Testis (tissue), 3 donors: ENCODE measurements around the gene ELF2. TPM values are rescaled to one million over a fixed set of nuclear protein-coding genes. Genes with fewer than 3 reads are reported as not detected.

ENCODE experiments used
- DNase-seq: peaks from one replicate; pipeline ENCODE4 v3.0.0-alpha.2; 2019
- H3K27ac ChIP-seq, 2 donors: fragments of 200-600 bp; sonication (generic); one replicate each; pipeline ENCODE4 v1.5.1; 2019
- H3K27me3 ChIP-seq: fragments of 200-600 bp; sonication (generic); one replicate; pipeline ENCODE4 v1.5.1; 2019
- H3K36me3 ChIP-seq: fragments of 200-600 bp; sonication (generic); one replicate; pipeline ENCODE4 v1.5.1; 2017; ENCODE audit warnings: low read depth; ENCODE audit errors: missing control alignments
- H3K4me1 ChIP-seq: fragments of 200-600 bp; sonication (generic); one replicate; pipeline ENCODE4 v1.5.1; 2019
- H3K4me3 ChIP-seq, 2 donors: fragments of 200-600 bp; sonication (generic); one replicate each; pipeline ENCODE4 v1.5.1; 2017 to 2019
- H3K9me3 ChIP-seq: fragments of 200-600 bp; sonication (generic); one replicate; pipeline ENCODE4 v1.5.1; 2017
- POLR2A ChIP-seq: fragments of 450-650 bp; IDR thresholded peaks from one replicate; pipeline ENCODE4 v1.6.1; 2017; ENCODE audit warnings: antibody characterized with exemption, mild to moderate bottlenecking, moderate library complexity
- WGBS, 2 donors: methylation state at CpG; one replicate each; pipeline ENCODE4 v1.1.5; 2018; 5-methylcytosine and 5-hydroxymethylcytosine counted together
- intact Hi-C: fragments of 100-400 bp; cut with DNase I; formaldehyde crosslinking; loops from one replicate; pipeline ENCODE4 v1.15.1; 2023; ENCODE audit warnings: low total_unique reads
- polyA plus RNA-seq: library from polyadenylated mRNA; stranded (reverse); fragments of 350-450 nt; fragmentation: Illumina TruSeq; extraction: RNeasy Lipid Tissue Mini Kit (QIAGEN cat#74804); gene quantifications from one replicate; pipeline ENCODE4 v1.2.3, GENCODE V29; 2014; ENCODE audit warnings: low read depth, low replicate concordance; ENCODE audit not compliant: insufficient read depth
- total RNA-seq, 2 donors: library from RNA; depleted of rRNA; stranded (reverse); fragments of >200 nt; gene quantifications; one replicate each; pipeline ENCODE4 v1.2.3, GENCODE V29; 2016
- TF ChIP-seq, protein P1 (sequence below), 3 experiments: fragments of 450-650 bp in 2 of 3; fragments of 200-600 bp in 1 of 3; sonication (generic) in 1 of 3; IDR thresholded peaks; one replicate each; pipeline ENCODE4 v1.5.1; 2016 to 2019; ENCODE audit warnings: antibody characterized with exemption in 3 of 3, mild to moderate bottlenecking in 2 of 3, moderate library complexity in 1 of 3

The ELF2 gene
- total and polyA plus RNA-seq, 3 donors from 2014 or later: 52.0 to 72.6 (median 53.6) TPM

DNA sequence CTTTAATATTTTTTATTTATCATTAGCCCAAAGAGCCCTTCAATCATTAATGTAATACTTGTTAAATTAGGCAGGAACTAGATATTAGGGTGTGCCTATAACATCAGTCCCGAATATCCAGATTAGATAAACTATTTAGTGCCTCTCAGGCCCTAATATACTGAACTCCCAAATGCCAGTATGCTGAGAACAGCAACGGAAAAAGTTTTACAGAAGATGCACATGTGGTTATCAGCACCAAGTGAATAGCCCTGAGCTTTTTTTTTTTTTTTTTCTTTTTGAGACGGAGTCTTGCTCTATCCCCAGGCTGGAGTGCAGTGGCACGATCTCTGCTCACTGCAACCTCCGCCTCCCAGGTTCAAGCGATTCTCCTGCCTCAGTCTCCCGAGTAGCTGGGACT, 13.0 kb upstream of the ELF2 start:
- Histone ChIP-seq H3K4me3 (no peak overlapping the region), H3K36me3 (no peaks in the 10 kb centered on the region), H3K27me3 (no peaks in the 10 kb centered on the region), H3K9me3 (no peaks in the 10 kb centered on the region), H3K27ac (no peak overlapping the region), H3K4me1 (peaks cover 4% of the 10 kb centered on the region)
- intact Hi-C loops: no loop called here
- DNase-seq: no peak
- TF ChIP-seq POLR2A: no peak
- TF ChIP-seq, protein P1, sequence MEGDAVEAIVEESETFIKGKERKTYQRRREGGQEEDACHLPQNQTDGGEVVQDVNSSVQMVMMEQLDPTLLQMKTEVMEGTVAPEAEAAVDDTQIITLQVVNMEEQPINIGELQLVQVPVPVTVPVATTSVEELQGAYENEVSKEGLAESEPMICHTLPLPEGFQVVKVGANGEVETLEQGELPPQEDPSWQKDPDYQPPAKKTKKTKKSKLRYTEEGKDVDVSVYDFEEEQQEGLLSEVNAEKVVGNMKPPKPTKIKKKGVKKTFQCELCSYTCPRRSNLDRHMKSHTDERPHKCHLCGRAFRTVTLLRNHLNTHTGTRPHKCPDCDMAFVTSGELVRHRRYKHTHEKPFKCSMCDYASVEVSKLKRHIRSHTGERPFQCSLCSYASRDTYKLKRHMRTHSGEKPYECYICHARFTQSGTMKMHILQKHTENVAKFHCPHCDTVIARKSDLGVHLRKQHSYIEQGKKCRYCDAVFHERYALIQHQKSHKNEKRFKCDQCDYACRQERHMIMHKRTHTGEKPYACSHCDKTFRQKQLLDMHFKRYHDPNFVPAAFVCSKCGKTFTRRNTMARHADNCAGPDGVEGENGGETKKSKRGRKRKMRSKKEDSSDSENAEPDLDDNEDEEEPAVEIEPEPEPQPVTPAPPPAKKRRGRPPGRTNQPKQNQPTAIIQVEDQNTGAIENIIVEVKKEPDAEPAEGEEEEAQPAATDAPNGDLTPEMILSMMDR (IDR thresholded peaks at IDR 0.05): no peak
- WGBS, 2 donors: 90 to 91% methylated on average over 7 of the region's 7 CpGs

DNA sequence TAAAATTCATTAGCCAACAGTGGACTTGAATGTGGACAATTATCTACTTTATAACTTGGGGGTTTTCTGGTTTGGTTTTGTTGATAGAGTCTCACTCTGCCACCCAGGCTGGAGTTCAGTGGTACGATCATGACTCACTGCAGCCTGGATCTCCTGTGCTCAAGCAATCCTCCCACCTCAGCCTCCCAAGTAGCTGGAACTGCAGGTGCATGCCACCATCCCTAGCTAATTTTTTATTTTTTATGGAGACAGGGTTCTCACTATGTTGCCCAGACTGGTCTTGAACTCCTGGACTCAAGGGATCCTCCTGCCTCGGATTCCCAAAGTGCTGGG, 12.4 kb upstream of the ELF2 start:
- Histone ChIP-seq H3K4me1 (peaks cover 4% of the 10 kb centered on the region), H3K4me3 (no peak overlapping the region), H3K27me3 (no peaks in the 10 kb centered on the region), H3K9me3 (no peaks in the 10 kb centered on the region), H3K36me3 (no peaks in the 10 kb centered on the region), H3K27ac (no peak overlapping the region)
- intact Hi-C loops: no loop called here
- DNase-seq: no peak
- TF ChIP-seq, protein P1 (IDR thresholded peaks at IDR 0.05): no peak
- no peak for TF ChIP-seq POLR2A
- WGBS, 2 donors: 78 to 87% methylated on average over 2 of the region's 2 CpGs

DNA sequence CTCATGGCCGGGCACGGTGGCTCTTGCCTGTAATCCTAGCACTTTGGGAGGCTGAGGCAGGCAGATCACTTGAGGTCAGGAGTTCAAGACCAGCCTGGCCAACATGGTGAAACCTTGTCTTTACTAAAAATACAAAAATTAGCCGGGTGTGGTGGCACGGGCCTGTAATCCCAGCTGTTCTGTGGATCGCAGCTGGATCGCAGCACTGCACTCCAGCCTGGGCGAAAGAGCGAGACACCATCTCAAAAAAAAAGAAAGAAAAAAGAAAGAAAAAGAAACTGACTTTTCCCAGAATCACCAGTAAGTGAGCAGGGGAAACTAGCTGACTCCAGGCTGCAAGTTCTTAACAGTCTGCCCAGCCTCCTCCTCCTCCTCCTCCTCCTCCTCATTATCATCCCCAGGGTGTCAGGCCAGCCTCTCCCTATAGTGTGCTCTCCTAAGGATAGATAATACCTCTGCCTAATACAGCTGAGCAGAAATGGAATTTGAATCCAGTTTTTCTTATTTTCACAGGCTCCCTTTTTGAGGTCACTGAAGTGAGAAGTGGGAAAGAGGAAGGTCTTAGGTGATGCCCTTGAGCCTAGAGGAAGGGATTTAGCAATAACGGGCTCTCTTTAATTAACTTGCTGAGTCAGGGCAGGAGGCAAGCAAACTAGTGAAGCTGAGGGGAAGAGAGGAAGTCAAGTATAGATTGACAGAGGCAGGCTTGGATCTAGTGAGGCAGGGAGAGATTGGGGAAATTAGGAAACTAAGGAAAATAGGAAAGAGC, 11.8 kb upstream of the ELF2 start:
- no peak for DNase-seq
- no peak overlapping the region for H3K27ac ChIP-seq
- H3K27me3 ChIP-seq: no peaks in the 10 kb centered on the region
- H3K36me3 ChIP-seq: no peaks in the 10 kb centered on the region
- WGBS, 2 donors: 56 to 78% methylated on average over 9 of the region's 9 CpGs
- H3K9me3 ChIP-seq: no peaks in the 10 kb centered on the region
- TF ChIP-seq, protein P1 (IDR thresholded peaks at IDR 0.05): no peak
- peaks cover 4% of the 10 kb centered on the region for H3K4me1 ChIP-seq
- intact Hi-C loops: no loop called here
- no peak overlapping the region for H3K4me3 ChIP-seq

DNA sequence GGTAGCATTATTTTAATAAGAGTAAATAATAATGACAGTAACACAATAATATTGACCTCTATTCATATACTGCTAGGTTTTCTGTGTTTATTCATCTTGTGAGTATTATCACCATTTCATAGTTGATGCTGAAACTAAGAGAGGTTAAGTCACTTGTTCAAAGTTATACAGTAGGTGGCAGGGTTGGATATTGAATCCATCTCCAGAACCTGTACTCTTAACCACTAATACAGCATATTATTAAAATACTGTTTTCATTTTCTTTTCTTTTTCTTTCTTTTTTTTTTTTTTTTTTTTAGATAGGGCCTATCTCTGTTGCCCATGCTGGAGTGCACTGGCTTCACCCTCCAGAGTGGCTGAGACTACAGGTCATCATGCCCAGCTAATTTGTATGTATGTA, 7.1 kb upstream of the ELF2 start:
- intact Hi-C loops: no loop called here
- Histone ChIP-seq H3K4me3 (no peak overlapping the region), H3K36me3 (no peaks in the 10 kb centered on the region), H3K27ac (no peak overlapping the region), H3K9me3 (no peaks in the 10 kb centered on the region), H3K27me3 (no peaks in the 10 kb centered on the region), H3K4me1 (peaks cover 4% of the 10 kb centered on the region)
- TF ChIP-seq, protein P1 (IDR thresholded peaks at IDR 0.05): no peak
- TF ChIP-seq POLR2A: no peak
- DNase-seq: no peak
